GM23338 (cell line): Measurements from ENCODE around the gene ETV3. TPM values are rescaled to one million over a fixed set of nuclear protein-coding genes. Genes with fewer than 3 reads are reported as not detected.

Experiments
- ATAC-seq: fragments of 200-7000 bp; cut with Tn5 transposase; 3 replicates; pipeline ENCODE4 v1.9.1; 2020
- DNase-seq: peaks from one replicate; pipeline ENCODE4 v3.0.0-alpha.2; 2015; ENCODE audit warnings: low spot score
- H2AFZ ChIP-seq: fragments of 200-600 bp; sonication (generic); 2 replicates; pipeline ENCODE4 v1.8.0; 2016; ENCODE audit warnings: antibody characterized with exemption, mild to moderate bottlenecking, moderate library complexity
- H3F3A ChIP-seq: fragments of 200-600 bp; sonication (generic); replicated peaks from 2 replicates; pipeline ENCODE4 v1.8.0; 2017; ENCODE audit warnings: antibody characterized with exemption, mixed run types, low read depth
- H3K27ac ChIP-seq: fragments of 200-600 bp; sonication (generic); 2 replicates; pipeline ENCODE4 v1.6.1; 2016; ENCODE audit warnings: low read depth
- H3K27me3 ChIP-seq: fragments of 200-600 bp; sonication (generic); 2 replicates; pipeline ENCODE4 v1.8.0; 2016; ENCODE audit warnings: mild to moderate bottlenecking, mixed run types, moderate library complexity; ENCODE audit not compliant: insufficient read depth
- H3K36me3 ChIP-seq: fragments of 200-600 bp; sonication (generic); 2 replicates; pipeline ENCODE4 v1.8.0; 2016; ENCODE audit warnings: mild to moderate bottlenecking; ENCODE audit not compliant: insufficient read depth
- H3K4me1 ChIP-seq: fragments of 200-600 bp; sonication (generic); 2 replicates; pipeline ENCODE4 v1.8.0; 2016; ENCODE audit warnings: mild to moderate bottlenecking, moderate library complexity; ENCODE audit not compliant: insufficient read depth
- H3K4me2 ChIP-seq: fragments of 200-600 bp; sonication (generic); 2 replicates; pipeline ENCODE4 v1.7.1; 2017; ENCODE audit warnings: mixed run types
- H3K4me3 ChIP-seq: fragments of 200-600 bp; sonication (generic); 2 replicates; pipeline ENCODE4 v1.6.1; 2016; ENCODE audit warnings: mixed run types
- H3K79me2 ChIP-seq: fragments of 200-600 bp; sonication (generic); replicated peaks from 2 replicates; pipeline ENCODE4 v1.8.0; 2017; ENCODE audit warnings: mild to moderate bottlenecking; ENCODE audit not compliant: insufficient read depth
- H3K9me2 ChIP-seq: fragments of 200-600 bp; sonication (generic); 2 replicates; pipeline ENCODE4 v1.8.0; 2017; ENCODE audit not compliant: insufficient read depth
- H4K20me1 ChIP-seq: fragments of 200-600 bp; sonication (generic); replicated peaks from 2 replicates; pipeline ENCODE4 v1.8.0; 2017; ENCODE audit warnings: mild to moderate bottlenecking; ENCODE audit not compliant: insufficient read depth
- H3K27ac Mint-ChIP-seq: 2 replicates; pipeline ENCODE4 v1.8.0; 2020; ENCODE audit warnings: inconsistent platforms, mild to moderate bottlenecking, moderate library complexity, mixed read lengths
- H3K27me3 Mint-ChIP-seq: 3 replicates; pipeline ENCODE4 v1.8.0; 2022; ENCODE audit warnings: low read depth, mild to moderate bottlenecking, moderate library complexity, mixed read lengths, inconsistent platforms; ENCODE audit not compliant: insufficient read depth, poor library complexity
- H3K36me3 Mint-ChIP-seq: 3 replicates; pipeline ENCODE4 v1.8.0; 2021; ENCODE audit warnings: low read depth, mild to moderate bottlenecking, inconsistent platforms, moderate library complexity, mixed read lengths
- H3K4me1 Mint-ChIP-seq: 3 replicates; pipeline ENCODE4 v1.8.0; 2020; ENCODE audit warnings: mild to moderate bottlenecking, inconsistent platforms, mixed read lengths
- H3K4me3 Mint-ChIP-seq: 3 replicates; pipeline ENCODE4 v1.8.0; 2021; ENCODE audit warnings: moderate library complexity, mild to moderate bottlenecking, inconsistent platforms, mixed read lengths
- H3K9me3 Mint-ChIP-seq: 3 replicates; pipeline ENCODE4 v1.8.0; 2020; ENCODE audit warnings: moderate library complexity, mild to moderate bottlenecking, inconsistent platforms, mixed read lengths
- CREB1 ChIP-seq: fragments of 250-450 bp; sonication (Bioruptor Pico); IDR thresholded peaks from 2 replicates; pipeline ENCODE4 v1.5.0; 2020; ENCODE audit warnings: low read depth, mild to moderate bottlenecking, moderate library complexity
- EZH2 ChIP-seq: fragments of 200-600 bp; sonication (generic); IDR thresholded peaks from one replicate; pipeline ENCODE4 v1.8.0; 2017; ENCODE audit warnings: antibody characterized with exemption, mild to moderate bottlenecking, low read depth; ENCODE audit not compliant: unreplicated experiment
- EZH2phosphoT487 ChIP-seq: fragments of 200-600 bp; sonication (generic); IDR thresholded peaks from one replicate; pipeline ENCODE4 v1.8.1; 2018; ENCODE audit warnings: antibody characterized with exemption; ENCODE audit not compliant: unreplicated experiment
- JUNB ChIP-seq: IDR thresholded peaks from one replicate; pipeline ENCODE4 v1.6.1; 2016; ENCODE audit warnings: antibody characterized with exemption; ENCODE audit not compliant: unreplicated experiment
- NANOG ChIP-seq: IDR thresholded peaks from 2 replicates; pipeline ENCODE4 v1.6.1; 2016; ENCODE audit warnings: antibody characterized with exemption, borderline replicate concordance
- POLR2AphosphoS5 ChIP-seq: IDR thresholded peaks from 2 replicates; pipeline ENCODE4 v1.6.1; 2016; ENCODE audit warnings: antibody characterized with exemption, low read depth
- STAT1 ChIP-seq: IDR thresholded peaks from one replicate; pipeline ENCODE4 v1.6.1; 2016; ENCODE audit warnings: antibody characterized with exemption; ENCODE audit not compliant: unreplicated experiment
- ZNF114 ChIP-seq: fragments of 250-450 bp; sonication (Bioruptor Pico); IDR thresholded peaks from 2 replicates; pipeline ENCODE4 v1.5.0; 2020; ENCODE audit warnings: mild to moderate bottlenecking, moderate library complexity
- ZNF331 ChIP-seq: fragments of 250-450 bp; sonication (Bioruptor Pico); IDR thresholded peaks from 2 replicates; pipeline ENCODE4 v1.5.0; 2020; ENCODE audit warnings: low read depth, mild to moderate bottlenecking, moderate library complexity
- polyA plus RNA-seq: library from polyadenylated mRNA; unstranded; fragments of >200 nt; fragmentation: Nextera tagmentation; extraction: Ambion mirVana; gene quantifications from 2 replicates; pipeline ENCODE4 v1.2.1, GENCODE V29; 2016
- total RNA-seq: library from RNA; depleted of rRNA; stranded (reverse); fragments of >200 nt; shearing (Covaris generic); gene quantifications from 2 replicates; pipeline ENCODE4 v1.2.3, GENCODE V29; 2014
- TF ChIP-seq, protein P1 (sequence below): IDR thresholded peaks from 2 replicates; pipeline ENCODE4 v1.6.1; 2016; ENCODE audit warnings: antibody characterized with exemption
- TF ChIP-seq, protein P2 (sequence below): fragments of 250-450 bp; sonication (Bioruptor Pico); IDR thresholded peaks from 2 replicates; pipeline ENCODE4 v1.5.0; 2020; ENCODE audit warnings: mild to moderate bottlenecking, moderate library complexity
- TF ChIP-seq, protein P3 (sequence below): IDR thresholded peaks from one replicate; pipeline ENCODE4 v1.6.1; 2018; ENCODE audit warnings: antibody characterized with exemption; ENCODE audit not compliant: unreplicated experiment
- TF ChIP-seq, protein P4 (sequence below), 2 experiments: fragments of 200-600 bp in 1 of 2; sonication (generic) in 1 of 2; conservative IDR thresholded peaks; 2 replicates each; pipeline versions ENCODE4 v1.5.1 to v1.6.1; 2016 to 2017; ENCODE audit warnings: antibody characterized with exemption in 2 of 2, low read depth in 2 of 2, mild to moderate bottlenecking in 2 of 2, moderate library complexity in 1 of 2

ETV3 gene
- total and polyA plus RNA-seq, 2 experiments from 2014 or later, result 8.1 to 19.6 TPM

DNA sequence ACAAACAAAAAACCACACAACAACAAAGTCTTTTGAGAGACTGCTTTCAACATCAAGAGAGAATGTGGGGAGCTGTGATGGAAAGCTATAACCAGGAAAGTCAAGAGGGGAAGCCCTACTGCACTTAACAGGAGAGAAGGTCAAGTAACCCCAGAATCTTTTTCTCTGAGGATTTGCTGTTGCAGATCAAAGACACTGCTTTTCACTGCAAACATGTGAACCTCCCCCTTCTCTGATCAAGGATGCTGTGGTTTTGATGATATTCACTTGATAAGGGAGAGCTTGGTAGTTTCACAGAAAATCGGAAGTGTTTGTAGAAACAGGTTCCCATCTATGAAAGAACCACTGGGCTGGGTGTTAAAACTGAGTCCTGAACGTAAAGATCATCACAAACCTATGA, 4.8 kb downstream of the ETV3 start:
- Mint-ChIP-seq H3K4me1 (peaks cover 17% of the 10 kb centered on the region), H3K27ac (no peak overlapping the region), H3K36me3 (peaks cover 60% of the 10 kb centered on the region), H3K9me3 (no peaks in the 10 kb centered on the region), H3K4me3 (no peak overlapping the region), H3K27me3 (peaks cover 5% of the 10 kb centered on the region)
- Histone ChIP-seq H3K27me3 (no peaks in the 10 kb centered on the region), H3K4me1 (peaks cover 13% of the 10 kb centered on the region), H3K27ac (no peak overlapping the region), H4K20me1 (peaks cover 27% of the 10 kb centered on the region), H3K36me3 (peaks cover 47% of the 10 kb centered on the region), H3F3A (no peaks in the 10 kb centered on the region), H3K9me2 (no peaks in the 10 kb centered on the region), H2AFZ (no peak overlapping the region), H3K4me3 (no peak overlapping the region), H3K79me2 (peaks cover 23% of the 10 kb centered on the region), H3K4me2 (no peak overlapping the region)
- no peak for ATAC-seq
- no peak for DNase-seq
- TF ChIP-seq, protein P1, sequence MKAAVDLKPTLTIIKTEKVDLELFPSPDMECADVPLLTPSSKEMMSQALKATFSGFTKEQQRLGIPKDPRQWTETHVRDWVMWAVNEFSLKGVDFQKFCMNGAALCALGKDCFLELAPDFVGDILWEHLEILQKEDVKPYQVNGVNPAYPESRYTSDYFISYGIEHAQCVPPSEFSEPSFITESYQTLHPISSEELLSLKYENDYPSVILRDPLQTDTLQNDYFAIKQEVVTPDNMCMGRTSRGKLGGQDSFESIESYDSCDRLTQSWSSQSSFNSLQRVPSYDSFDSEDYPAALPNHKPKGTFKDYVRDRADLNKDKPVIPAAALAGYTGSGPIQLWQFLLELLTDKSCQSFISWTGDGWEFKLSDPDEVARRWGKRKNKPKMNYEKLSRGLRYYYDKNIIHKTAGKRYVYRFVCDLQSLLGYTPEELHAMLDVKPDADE, result no peak
- TF ChIP-seq CREB1 (CRISPR knock-in tag), result no peak
- no peak for TF ChIP-seq ZNF331
- no peak for TF ChIP-seq POLR2AphosphoS5
- TF ChIP-seq NANOG, result no peak
- no peak for TF ChIP-seq ZNF114 (CRISPR knock-in tag)
- TF ChIP-seq STAT1, result no peak
- TF ChIP-seq, protein P2, sequence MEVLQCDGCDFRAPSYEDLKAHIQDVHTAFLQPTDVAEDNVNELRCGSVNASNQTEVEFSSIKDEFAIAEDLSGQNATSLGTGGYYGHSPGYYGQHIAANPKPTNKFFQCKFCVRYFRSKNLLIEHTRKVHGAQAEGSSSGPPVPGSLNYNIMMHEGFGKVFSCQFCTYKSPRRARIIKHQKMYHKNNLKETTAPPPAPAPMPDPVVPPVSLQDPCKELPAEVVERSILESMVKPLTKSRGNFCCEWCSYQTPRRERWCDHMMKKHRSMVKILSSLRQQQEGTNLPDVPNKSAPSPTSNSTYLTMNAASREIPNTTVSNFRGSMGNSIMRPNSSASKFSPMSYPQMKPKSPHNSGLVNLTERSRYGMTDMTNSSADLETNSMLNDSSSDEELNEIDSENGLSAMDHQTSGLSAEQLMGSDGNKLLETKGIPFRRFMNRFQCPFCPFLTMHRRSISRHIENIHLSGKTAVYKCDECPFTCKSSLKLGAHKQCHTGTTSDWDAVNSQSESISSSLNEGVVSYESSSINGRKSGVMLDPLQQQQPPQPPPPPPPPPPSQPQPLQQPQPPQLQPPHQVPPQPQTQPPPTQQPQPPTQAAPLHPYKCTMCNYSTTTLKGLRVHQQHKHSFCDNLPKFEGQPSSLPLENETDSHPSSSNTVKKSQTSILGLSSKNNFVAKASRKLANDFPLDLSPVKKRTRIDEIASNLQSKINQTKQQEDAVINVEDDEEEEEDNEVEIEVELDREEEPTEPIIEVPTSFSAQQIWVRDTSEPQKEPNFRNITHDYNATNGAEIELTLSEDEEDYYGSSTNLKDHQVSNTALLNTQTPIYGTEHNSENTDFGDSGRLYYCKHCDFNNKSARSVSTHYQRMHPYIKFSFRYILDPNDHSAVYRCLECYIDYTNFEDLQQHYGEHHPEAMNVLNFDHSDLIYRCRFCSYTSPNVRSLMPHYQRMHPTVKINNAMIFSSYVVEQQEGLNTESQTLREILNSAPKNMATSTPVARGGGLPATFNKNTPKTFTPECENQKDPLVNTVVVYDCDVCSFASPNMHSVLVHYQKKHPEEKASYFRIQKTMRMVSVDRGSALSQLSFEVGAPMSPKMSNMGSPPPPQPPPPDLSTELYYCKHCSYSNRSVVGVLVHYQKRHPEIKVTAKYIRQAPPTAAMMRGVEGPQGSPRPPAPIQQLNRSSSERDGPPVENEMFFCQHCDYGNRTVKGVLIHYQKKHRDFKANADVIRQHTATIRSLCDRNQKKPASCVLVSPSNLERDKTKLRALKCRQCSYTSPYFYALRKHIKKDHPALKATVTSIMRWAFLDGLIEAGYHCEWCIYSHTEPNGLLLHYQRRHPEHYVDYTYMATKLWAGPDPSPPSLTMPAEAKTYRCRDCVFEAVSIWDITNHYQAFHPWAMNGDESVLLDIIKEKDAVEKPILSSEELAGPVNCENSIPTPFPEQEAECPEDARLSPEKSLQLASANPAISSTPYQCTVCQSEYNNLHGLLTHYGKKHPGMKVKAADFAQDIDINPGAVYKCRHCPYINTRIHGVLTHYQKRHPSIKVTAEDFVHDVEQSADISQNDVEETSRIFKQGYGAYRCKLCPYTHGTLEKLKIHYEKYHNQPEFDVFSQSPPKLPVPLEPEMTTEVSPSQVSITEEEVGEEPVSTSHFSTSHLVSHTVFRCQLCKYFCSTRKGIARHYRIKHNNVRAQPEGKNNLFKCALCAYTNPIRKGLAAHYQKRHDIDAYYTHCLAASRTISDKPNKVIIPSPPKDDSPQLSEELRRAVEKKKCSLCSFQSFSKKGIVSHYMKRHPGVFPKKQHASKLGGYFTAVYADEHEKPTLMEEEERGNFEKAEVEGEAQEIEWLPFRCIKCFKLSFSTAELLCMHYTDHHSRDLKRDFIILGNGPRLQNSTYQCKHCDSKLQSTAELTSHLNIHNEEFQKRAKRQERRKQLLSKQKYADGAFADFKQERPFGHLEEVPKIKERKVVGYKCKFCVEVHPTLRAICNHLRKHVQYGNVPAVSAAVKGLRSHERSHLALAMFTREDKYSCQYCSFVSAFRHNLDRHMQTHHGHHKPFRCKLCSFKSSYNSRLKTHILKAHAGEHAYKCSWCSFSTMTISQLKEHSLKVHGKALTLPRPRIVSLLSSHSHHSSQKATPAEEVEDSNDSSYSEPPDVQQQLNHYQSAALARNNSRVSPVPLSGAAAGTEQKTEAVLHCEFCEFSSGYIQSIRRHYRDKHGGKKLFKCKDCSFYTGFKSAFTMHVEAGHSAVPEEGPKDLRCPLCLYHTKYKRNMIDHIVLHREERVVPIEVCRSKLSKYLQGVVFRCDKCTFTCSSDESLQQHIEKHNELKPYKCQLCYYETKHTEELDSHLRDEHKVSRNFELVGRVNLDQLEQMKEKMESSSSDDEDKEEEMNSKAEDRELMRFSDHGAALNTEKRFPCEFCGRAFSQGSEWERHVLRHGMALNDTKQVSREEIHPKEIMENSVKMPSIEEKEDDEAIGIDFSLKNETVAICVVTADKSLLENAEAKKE (CRISPR knock-in tag), result no peak
- no peak for TF ChIP-seq EZH2phosphoT487
- TF ChIP-seq, protein P3, sequence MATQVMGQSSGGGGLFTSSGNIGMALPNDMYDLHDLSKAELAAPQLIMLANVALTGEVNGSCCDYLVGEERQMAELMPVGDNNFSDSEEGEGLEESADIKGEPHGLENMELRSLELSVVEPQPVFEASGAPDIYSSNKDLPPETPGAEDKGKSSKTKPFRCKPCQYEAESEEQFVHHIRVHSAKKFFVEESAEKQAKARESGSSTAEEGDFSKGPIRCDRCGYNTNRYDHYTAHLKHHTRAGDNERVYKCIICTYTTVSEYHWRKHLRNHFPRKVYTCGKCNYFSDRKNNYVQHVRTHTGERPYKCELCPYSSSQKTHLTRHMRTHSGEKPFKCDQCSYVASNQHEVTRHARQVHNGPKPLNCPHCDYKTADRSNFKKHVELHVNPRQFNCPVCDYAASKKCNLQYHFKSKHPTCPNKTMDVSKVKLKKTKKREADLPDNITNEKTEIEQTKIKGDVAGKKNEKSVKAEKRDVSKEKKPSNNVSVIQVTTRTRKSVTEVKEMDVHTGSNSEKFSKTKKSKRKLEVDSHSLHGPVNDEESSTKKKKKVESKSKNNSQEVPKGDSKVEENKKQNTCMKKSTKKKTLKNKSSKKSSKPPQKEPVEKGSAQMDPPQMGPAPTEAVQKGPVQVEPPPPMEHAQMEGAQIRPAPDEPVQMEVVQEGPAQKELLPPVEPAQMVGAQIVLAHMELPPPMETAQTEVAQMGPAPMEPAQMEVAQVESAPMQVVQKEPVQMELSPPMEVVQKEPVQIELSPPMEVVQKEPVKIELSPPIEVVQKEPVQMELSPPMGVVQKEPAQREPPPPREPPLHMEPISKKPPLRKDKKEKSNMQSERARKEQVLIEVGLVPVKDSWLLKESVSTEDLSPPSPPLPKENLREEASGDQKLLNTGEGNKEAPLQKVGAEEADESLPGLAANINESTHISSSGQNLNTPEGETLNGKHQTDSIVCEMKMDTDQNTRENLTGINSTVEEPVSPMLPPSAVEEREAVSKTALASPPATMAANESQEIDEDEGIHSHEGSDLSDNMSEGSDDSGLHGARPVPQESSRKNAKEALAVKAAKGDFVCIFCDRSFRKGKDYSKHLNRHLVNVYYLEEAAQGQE, result no peak
- TF ChIP-seq EZH2, result no peak
- TF ChIP-seq, protein P4, sequence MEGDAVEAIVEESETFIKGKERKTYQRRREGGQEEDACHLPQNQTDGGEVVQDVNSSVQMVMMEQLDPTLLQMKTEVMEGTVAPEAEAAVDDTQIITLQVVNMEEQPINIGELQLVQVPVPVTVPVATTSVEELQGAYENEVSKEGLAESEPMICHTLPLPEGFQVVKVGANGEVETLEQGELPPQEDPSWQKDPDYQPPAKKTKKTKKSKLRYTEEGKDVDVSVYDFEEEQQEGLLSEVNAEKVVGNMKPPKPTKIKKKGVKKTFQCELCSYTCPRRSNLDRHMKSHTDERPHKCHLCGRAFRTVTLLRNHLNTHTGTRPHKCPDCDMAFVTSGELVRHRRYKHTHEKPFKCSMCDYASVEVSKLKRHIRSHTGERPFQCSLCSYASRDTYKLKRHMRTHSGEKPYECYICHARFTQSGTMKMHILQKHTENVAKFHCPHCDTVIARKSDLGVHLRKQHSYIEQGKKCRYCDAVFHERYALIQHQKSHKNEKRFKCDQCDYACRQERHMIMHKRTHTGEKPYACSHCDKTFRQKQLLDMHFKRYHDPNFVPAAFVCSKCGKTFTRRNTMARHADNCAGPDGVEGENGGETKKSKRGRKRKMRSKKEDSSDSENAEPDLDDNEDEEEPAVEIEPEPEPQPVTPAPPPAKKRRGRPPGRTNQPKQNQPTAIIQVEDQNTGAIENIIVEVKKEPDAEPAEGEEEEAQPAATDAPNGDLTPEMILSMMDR (conservative IDR thresholded peaks at IDR 0.05; ENCODE audit: low read depth in 2 of 2), result no peak
- TF ChIP-seq JUNB, result no peak
